Measurements from ENCODE around the gene FMNL2. TPM values are rescaled to one million over a fixed set of nuclear protein-coding genes. Genes with fewer than 3 reads are reported as not detected.

The FMNL2 gene
- total and polyA plus RNA-seq, 4 donors, result 1.5 to 9.3 (median 5.1) TPM

- no peaks in the 10 kb centered on the region for H3K27me3 ChIP-seq (ENCODE audit: control insufficient read depth in 4 of 4, insufficient read depth in 4 of 4, low read length in 3 of 4)
- TF ChIP-seq NR2F2 (IDR thresholded peaks at IDR 0.05) (no peak), CTCF (IDR thresholded peaks at IDR 0.05; ENCODE audit: low read depth, low read length, missing input control) (no peak), RAD21 (IDR thresholded peaks at IDR 0.05) (no peak), ATF3 (IDR thresholded peaks at IDR 0.05) (no peak), RXRA (IDR thresholded peaks at IDR 0.05) (no peak), JUND (IDR thresholded peaks at IDR 0.05) (no peak), GABPA (IDR thresholded peaks at IDR 0.05 in 1 of 2, conservative IDR thresholded peaks at IDR 0.05 in 1 of 2) (no peak)
- H3K9me3 ChIP-seq (ENCODE audit: control insufficient read depth in 4 of 4, low read length in 3 of 4), result no peaks in the 10 kb centered on the region
- no peaks in the 10 kb centered on the region for H3K36me3 ChIP-seq (ENCODE audit: control insufficient read depth in 4 of 4, insufficient read depth in 3 of 4, low read depth in 1 of 4, low read length in 3 of 4)
- 95% methylated on average over 5 of the region's 5 CpGs for WGBS
- DNase-seq (ENCODE audit: low spot score), result no peak
- no peak overlapping the region for H3K9ac ChIP-seq (ENCODE audit: low read depth in 1 of 2, low read length in 2 of 2)
- H3K4me1 ChIP-seq (ENCODE audit: control insufficient read depth in 4 of 4, insufficient read depth in 4 of 4, low read length in 3 of 4), result peaks cover 0 to 3% (median 0%) of the 10 kb centered on the region in 4 donors
- H3K4me3 ChIP-seq (ENCODE audit: low read depth in 1 of 3, low read length in 3 of 3), result no peak overlapping the region
- H3K27ac ChIP-seq (ENCODE audit: low read depth in 1 of 2, low read length in 2 of 2), result no peak overlapping the region
Measured at GRCh38 chr2:152370783-152371182, 35.8 kb downstream of the FMNL2 start.

- no peak overlapping the region for H3K9ac ChIP-seq (ENCODE audit: low read depth in 1 of 2, low read length in 2 of 2)
- no peaks in the 10 kb centered on the region for H3K36me3 ChIP-seq (ENCODE audit: control insufficient read depth in 4 of 4, insufficient read depth in 3 of 4, low read depth in 1 of 4, low read length in 3 of 4)
- DNase-seq (ENCODE audit: low spot score), result no peak
- H3K9me3 ChIP-seq (ENCODE audit: control insufficient read depth in 4 of 4, low read length in 3 of 4), result no peaks in the 10 kb centered on the region
- H3K4me3 ChIP-seq (ENCODE audit: low read depth in 1 of 3, low read length in 3 of 3), result no peak overlapping the region
- WGBS, result 42% methylated on average over 3 of the region's 3 CpGs
- no peak for TF ChIP-seq YY1 (IDR thresholded peaks at IDR 0.05)
- H3K27me3 ChIP-seq (ENCODE audit: control insufficient read depth in 4 of 4, insufficient read depth in 4 of 4, low read length in 3 of 4), result no peaks in the 10 kb centered on the region
- peaks cover 0 to 1% (median 0%) of the 10 kb centered on the region in 4 donors for H3K4me1 ChIP-seq (ENCODE audit: control insufficient read depth in 4 of 4, insufficient read depth in 4 of 4, low read length in 3 of 4)
- H3K27ac ChIP-seq (ENCODE audit: low read depth in 1 of 2, low read length in 2 of 2), result no peak overlapping the region
Measured at GRCh38 chr2:152372438-152372984, 37.5 kb downstream of the FMNL2 start.

GRCh38 chr2:152375174-152375573, 40.2 kb downstream of the FMNL2 start:
- H3K36me3 ChIP-seq (ENCODE audit: control insufficient read depth in 4 of 4, insufficient read depth in 3 of 4, low read depth in 1 of 4, low read length in 3 of 4), result no peaks in the 10 kb centered on the region
- no peak for DNase-seq (ENCODE audit: low spot score)
- 95% methylated on average over 1 of the region's 1 CpG for WGBS
- no peaks in the 10 kb centered on the region for H3K27me3 ChIP-seq (ENCODE audit: control insufficient read depth in 4 of 4, insufficient read depth in 4 of 4, low read length in 3 of 4)
- no peak overlapping the region for H3K27ac ChIP-seq (ENCODE audit: low read depth in 1 of 2, low read length in 2 of 2)
- H3K9me3 ChIP-seq (ENCODE audit: control insufficient read depth in 4 of 4, low read length in 3 of 4), result no peaks in the 10 kb centered on the region
- no peak overlapping the region for H3K4me3 ChIP-seq (ENCODE audit: low read depth in 1 of 3, low read length in 3 of 3)
- peaks cover 0 to 1% (median 0%) of the 10 kb centered on the region in 4 donors for H3K4me1 ChIP-seq (ENCODE audit: control insufficient read depth in 4 of 4, insufficient read depth in 4 of 4, low read length in 3 of 4)
- H3K9ac ChIP-seq (ENCODE audit: low read depth in 1 of 2, low read length in 2 of 2), result no peak overlapping the region
- TF ChIP-seq FOXA1 (IDR thresholded peaks at IDR 0.05) (no peak), MAX (IDR thresholded peaks at IDR 0.05) (no peak), GABPA (IDR thresholded peaks at IDR 0.05 in 1 of 2, conservative IDR thresholded peaks at IDR 0.05 in 1 of 2) (no peak), REST (IDR thresholded peaks at IDR 0.05) (no peak), RXRA (IDR thresholded peaks at IDR 0.05) (no peak), ATF3 (IDR thresholded peaks at IDR 0.05) (no peak), CTCF (IDR thresholded peaks at IDR 0.05; ENCODE audit: low read depth, low read length, missing input control) (no peak), HNF4A (conservative IDR thresholded peaks at IDR 0.05) (no peak), EGR1 (IDR thresholded peaks at IDR 0.05; ENCODE audit: low read depth in 2 of 2) (no peak), HNF4G (IDR thresholded peaks at IDR 0.05) (no peak), ZBTB33 (IDR thresholded peaks at IDR 0.05) (no peak), RAD21 (IDR thresholded peaks at IDR 0.05) (no peak), FOXA2 (IDR thresholded peaks at IDR 0.05) (no peak), JUND (IDR thresholded peaks at IDR 0.05) (no peak), SP1 (IDR thresholded peaks at IDR 0.05) (no peak), NR2F2 (IDR thresholded peaks at IDR 0.05) (no peak), YY1 (IDR thresholded peaks at IDR 0.05) (no peak)
